ENCODE results near the gene EEFSEC.

Gene EEFSEC

DNA sequence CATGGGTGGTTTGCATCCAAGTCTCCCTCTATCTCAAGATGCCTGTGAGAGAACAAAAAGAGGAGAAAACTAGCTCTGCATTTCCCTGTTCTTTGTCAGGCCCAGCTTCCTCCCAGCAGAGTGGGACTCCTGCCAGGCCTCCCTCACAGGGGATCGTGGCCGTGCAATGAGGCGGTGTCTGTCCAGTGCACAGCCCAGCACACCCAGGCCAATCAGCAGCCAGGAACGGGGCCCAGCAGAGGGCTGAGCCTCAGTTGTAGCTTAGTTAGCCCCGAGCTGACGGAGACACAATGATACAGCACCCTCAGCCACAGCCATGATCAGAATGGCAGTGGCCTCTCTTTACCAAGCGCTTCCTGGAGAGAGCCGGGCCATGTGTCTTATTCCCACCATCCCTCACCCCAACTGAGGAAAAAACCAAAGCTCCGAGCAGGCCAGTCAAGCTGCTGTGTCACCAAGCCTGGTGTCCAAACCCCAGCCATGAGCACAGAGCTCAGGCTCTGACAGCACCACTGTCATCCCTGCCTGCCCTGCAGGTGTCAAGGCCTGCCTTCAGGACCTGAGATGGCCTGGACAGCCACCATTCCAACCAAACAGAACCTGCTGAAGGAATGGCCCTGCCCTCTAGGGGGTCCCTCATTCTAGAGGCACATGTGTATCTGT, 242.3 kb downstream of the EEFSEC start:
- Mint-ChIP-seq H3K4me1 (peaks cover 42% of the 10 kb centered on the region), H3K27me3 (ENCODE audit: low read depth) (peaks cover 4% of the 10 kb centered on the region), H3K36me3 (ENCODE audit: low read depth) (no peaks in the 10 kb centered on the region), H3K9me3 (no peaks in the 10 kb centered on the region), H3K4me3 (peak overlapping the region in 1 of 3 experiments; percentile 47), H3K27ac (peak overlapping the region; percentile 91 to 99 (median 95))
- no peak for TF ChIP-seq CTCF (IDR thresholded peaks at IDR 0.05; ENCODE audit: unreplicated experiment in 3 of 3)

DNA sequence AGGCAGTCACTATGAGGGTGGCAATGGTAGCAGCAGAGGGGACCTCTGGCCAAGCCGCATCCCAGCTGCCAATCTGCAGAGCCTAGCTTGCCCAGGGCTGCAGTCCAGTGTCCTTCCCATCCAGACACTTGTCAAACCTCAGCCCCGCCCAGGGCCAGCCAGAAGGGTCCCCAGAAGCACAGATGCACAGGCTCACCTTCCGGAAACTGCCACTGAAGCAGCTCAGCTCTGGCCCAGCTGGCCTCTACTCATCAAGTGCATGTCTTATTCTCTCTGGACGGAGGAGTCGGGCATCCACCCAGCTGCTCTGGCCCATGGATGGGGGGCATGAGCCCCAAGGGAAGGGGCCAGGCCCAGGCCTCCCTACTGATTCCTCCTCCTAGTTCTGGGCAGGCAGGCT, 244.2 kb downstream of the EEFSEC start:
- Mint-ChIP-seq H3K9me3 (no peaks in the 10 kb centered on the region), H3K27ac (peak overlapping the region in 1 of 3 experiments; percentile 16), H3K4me3 (no peak overlapping the region), H3K36me3 (ENCODE audit: low read depth) (no peaks in the 10 kb centered on the region), H3K27me3 (ENCODE audit: low read depth) (peaks cover 4% of the 10 kb centered on the region), H3K4me1 (peaks cover 39% of the 10 kb centered on the region)
- no peak for TF ChIP-seq CTCF (IDR thresholded peaks at IDR 0.05; ENCODE audit: unreplicated experiment in 3 of 3)

- no peak for TF ChIP-seq CTCF (IDR thresholded peaks at IDR 0.05; ENCODE audit: unreplicated experiment in 3 of 3)
- no peaks in the 10 kb centered on the region for H3K9me3 Mint-ChIP-seq
Observed at GRCh38 chr3:128398586-128398985, 245.3 kb downstream of the EEFSEC start.

GRCh38 chr3:128399221-128399915, 246.1 kb downstream of the EEFSEC start:
- H3K27ac Mint-ChIP-seq: peak overlapping the region in 2 of 3 experiments; percentile 1 to 63
- H3K4me1 Mint-ChIP-seq: peaks cover 50% of the 10 kb centered on the region
- peaks cover 4% of the 10 kb centered on the region for H3K27me3 Mint-ChIP-seq (ENCODE audit: low read depth)
- H3K9me3 Mint-ChIP-seq: no peaks in the 10 kb centered on the region
- no peak overlapping the region for H3K4me3 Mint-ChIP-seq
- no peaks in the 10 kb centered on the region for H3K36me3 Mint-ChIP-seq (ENCODE audit: low read depth)
- no peak for TF ChIP-seq CTCF (IDR thresholded peaks at IDR 0.05; ENCODE audit: unreplicated experiment in 3 of 3)

More at GRCh38 chr3:128398586-128398985, 245.3 kb downstream of the EEFSEC start:
- Mint-ChIP-seq H3K27me3 (ENCODE audit: low read depth) (peaks cover 4% of the 10 kb centered on the region), H3K36me3 (ENCODE audit: low read depth) (no peaks in the 10 kb centered on the region), H3K4me3 (no peak overlapping the region), H3K4me1 (peaks cover 45% of the 10 kb centered on the region), H3K27ac (peak overlapping the region in 2 of 3 experiments; percentile 24 to 63)

GRCh38 chr3:128400671-128401070, 247.4 kb downstream of the EEFSEC start:
- H3K36me3 Mint-ChIP-seq (ENCODE audit: low read depth): no peaks in the 10 kb centered on the region
- H3K27ac Mint-ChIP-seq: no peak overlapping the region
- no peaks in the 10 kb centered on the region for H3K9me3 Mint-ChIP-seq
- no peak overlapping the region for H3K4me3 Mint-ChIP-seq
- H3K4me1 Mint-ChIP-seq: peaks cover 43% of the 10 kb centered on the region
- no peak for TF ChIP-seq CTCF (IDR thresholded peaks at IDR 0.05; ENCODE audit: unreplicated experiment in 3 of 3)
- H3K27me3 Mint-ChIP-seq (ENCODE audit: low read depth): peaks cover 4% of the 10 kb centered on the region

Data from nephron (organoid).